PC-9 (cell line): ENCODE data around the gene CYP1A2.

Experiments used
- CTCF ChIP-seq: fragments of 200-600 bp; sonication (generic); conservative IDR thresholded peaks from 2 replicates; pipeline ENCODE4 v1.6.1; 2017; ENCODE audit warnings: mixed run types, antibody characterized with exemption, mild to moderate bottlenecking, moderate library complexity
- EZH2 ChIP-seq: fragments of 200-600 bp; sonication (generic); IDR thresholded peaks from 2 replicates; pipeline ENCODE4 v1.8.0; 2017; ENCODE audit warnings: antibody characterized with exemption, low read depth

GRCh38 chr15:74799856-74800558, 51.4 kb downstream of the CYP1A2 start:
- TF ChIP-seq CTCF, result peak; percentile 96
- TF ChIP-seq EZH2, result no peak
